Measurements from ENCODE around the gene ZBTB21. TPM values are rescaled to one million over a fixed set of nuclear protein-coding genes. Genes with fewer than 3 reads are reported as not detected.

Gene ZBTB21
- total RNA-seq: 5.5 TPM
- long read RNA-seq, partial matches to known transcripts: 0 of 4 reads
- long read RNA-seq, other reads (novel, unspliced or antisense): 4 of 4 reads

DNA sequence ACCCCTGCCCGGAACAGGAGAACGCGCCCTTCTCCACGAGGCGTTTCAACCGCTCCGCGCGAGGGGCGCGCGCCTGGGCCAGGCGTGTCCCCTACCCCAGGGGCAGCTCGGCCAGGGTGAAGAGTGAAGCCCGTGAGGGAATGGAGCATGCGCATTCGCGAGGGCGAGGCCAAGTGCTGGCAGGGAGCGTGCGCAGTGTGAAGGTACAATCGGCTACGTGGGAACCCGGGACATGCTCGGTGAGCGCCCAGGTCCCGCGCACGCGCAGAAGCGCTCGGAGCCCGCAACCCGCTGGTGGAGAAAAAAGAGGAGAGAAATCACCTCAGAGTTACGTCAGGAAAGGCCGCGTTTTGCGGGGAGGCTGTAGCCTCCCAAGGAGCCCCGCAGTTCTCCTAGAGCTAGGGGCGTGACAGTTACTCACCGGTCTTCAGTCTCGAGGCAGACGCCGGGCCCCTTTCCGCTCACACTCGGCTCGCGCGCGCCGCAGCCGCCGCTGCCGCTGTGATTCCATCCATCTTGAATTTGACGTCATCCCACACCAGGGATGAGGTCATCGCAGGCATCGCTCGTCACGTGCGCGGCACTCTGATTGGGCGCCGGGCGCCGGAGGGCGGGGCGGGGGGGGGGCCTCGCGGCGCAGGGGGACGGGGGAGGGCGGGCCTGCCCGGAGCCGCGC, at the start of gene ZBTB21:
TSS of gene ZBTB21 (minus strand) at position 530 of the 676 bp plus-strand sequence. CDS start 16,265 bp downstream, outside the sequence.
- ATAC-seq (ENCODE audit: poor library complexity) (peak; percentile 97), DNase-seq (peak; percentile 99)
- intact Hi-C loops (cut with DNase I): loop anchor here (10.0 kb wide), 1 partner anchor 85 kb away; no protein-coding TSS in a partner anchor

DNA sequence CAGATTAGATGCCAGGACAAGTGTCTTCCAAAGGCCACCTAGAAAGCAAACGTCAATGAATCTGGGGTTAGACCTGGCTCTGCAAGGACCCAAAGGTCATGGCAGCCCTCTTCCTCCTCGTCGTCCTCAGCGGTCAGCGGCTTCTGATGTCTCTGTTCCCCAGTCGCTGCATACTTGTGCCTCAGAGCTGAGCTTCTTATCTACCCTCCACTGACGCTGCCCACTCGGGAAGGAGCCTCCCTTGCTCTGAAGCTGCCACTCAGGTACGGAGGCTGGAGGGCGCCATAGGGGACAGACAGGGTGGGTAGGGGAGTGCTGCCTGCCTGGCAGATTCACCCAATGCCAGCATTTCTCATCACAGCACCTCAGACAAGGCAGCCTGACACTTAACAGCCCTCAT, 49.6 kb upstream of the ZBTB21 start:
- no peak for DNase-seq
- no peak for ATAC-seq (ENCODE audit: poor library complexity)
- intact Hi-C loops (cut with DNase I): no loop called here

DNA sequence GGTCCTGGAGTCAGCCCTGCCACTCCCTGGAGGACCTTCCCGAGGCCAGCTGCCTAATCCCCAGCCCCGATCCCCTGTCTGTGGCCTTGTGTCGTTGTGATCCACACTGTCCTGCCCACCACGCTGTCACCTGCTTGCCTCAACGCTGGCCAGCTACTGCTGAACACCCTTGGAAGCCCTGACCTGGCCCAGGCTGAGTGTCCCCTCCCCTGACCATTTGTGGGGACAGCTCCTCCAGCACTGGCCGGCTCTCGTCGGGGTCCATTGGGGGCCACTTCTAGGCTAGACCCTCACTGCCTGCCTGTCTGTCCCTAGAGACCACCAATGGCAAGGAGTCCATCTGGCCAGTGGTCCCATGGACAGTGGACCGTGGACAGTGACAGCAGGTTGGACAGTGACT, 49.0 kb upstream of the ZBTB21 start:
- ATAC-seq (ENCODE audit: poor library complexity): no peak
- intact Hi-C loops (cut with DNase I): no loop called here
- DNase-seq: peak; percentile 23

DNA sequence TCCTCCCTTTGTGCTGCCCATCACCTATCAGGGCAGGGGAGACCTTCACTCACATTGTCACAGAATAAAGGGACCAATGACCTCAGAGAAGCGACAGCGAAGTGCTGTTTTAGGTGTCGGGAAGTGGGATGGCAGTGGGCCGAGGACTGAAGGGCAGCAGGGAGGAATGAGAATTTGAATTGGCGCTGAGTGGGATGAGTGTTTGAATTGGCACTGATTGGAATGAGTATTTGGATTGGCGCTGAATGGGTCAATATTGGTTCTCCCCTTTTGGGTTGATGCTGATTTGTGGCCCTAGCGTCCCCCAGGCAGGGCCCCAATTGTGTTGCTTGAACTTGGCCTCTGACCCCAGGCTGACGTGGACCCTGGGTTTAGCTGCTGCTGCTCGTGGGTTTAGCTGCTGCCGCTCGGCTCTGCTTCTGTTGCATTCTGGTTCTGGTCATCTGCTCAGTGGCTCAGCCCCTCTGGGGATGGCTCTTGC, 48.5 kb upstream of the ZBTB21 start:
- DNase-seq: peak; percentile 26
- ATAC-seq (ENCODE audit: poor library complexity): no peak
- intact Hi-C loops (cut with DNase I): no loop called here

DNA sequence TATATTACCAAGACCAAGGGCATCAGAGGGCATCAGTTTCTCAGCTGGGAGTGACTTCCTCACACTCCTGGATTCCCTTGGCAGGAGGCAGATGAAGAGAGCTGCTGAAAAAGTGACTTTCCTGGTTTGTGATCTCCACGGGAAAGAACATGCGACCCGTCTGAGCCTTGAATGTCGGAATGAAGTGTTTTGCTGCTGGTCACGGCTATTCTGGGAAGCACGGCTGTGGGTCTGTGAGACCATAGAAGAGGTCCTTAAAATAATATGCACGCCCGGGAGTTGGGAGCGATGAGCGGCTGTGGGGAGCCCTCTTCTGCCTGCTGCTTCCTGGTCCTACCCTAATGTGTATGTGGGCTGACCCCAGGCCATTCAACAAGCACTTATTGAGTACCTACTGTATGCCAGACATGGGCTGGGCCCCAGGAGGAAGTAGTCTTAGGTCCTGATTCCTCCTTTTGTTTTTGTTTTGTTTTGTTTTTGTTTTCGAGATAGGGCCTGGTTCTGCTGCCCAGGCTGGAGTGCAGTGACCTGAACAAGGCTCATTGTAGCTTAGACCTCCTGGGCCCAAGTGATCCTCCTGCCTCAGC, 47.8 kb upstream of the ZBTB21 start:
- ATAC-seq (ENCODE audit: poor library complexity) (no peak), DNase-seq (no peak)
- intact Hi-C loops (cut with DNase I): no loop called here

DNA sequence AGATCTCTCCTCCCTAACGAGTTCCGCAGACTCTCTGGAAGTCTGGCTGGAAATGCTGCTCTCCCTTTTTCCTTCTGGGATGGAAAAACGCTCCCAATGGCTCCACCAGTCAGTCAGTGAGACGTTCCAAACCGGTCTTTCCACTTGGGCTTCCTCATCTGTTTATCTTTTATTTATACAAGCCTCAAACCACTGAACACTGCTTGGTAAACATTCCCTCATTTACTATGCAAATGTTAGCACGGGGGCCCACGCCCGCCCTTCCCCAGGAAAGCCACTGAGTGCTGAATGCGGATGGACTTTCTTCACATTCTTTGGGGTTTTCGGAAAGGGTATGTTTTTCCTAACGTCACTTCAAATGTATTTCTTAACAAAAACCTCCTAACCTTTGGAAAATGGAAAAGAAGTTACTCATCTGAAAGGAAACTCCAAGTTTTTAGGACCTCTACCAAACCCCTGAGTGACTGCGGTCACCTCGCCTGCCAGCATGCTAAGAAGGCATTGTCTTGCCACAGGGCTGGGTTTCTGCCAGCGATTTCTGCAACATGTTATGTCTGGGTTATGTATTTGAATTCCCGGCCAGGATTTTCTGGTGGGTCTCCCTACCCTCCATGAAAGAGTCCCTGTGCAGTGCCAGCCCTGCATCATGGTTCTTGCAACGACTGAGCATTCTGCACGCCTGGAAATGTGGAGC, 47.0 kb upstream of the ZBTB21 start:
- ATAC-seq (ENCODE audit: poor library complexity) (peak; percentile 36), DNase-seq (peak; percentile 30)
- intact Hi-C loops (cut with DNase I): no loop called here

DNA sequence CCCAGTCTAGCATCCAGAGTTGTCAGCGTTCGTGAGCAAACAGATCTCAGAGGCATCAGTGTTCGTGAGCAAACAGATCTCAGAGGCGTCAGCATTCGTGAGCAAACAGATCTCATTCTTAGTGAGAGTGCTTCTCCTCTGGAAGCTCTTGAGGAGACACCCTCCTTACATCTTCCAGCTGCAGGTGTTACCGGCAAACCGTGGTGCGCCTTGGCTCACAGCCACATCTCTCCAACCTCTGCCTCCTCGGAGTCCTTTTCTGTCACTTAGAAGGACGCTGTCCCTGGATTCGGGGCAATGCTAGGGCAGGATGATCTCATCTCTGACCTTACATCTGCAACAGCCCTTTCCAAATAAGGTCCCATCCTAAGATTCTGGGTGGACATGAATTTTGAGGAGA, 46.3 kb upstream of the ZBTB21 start:
- DNase-seq (peak; percentile 31), ATAC-seq (ENCODE audit: poor library complexity) (no peak)
- intact Hi-C loops (cut with DNase I): no loop called here

DNA sequence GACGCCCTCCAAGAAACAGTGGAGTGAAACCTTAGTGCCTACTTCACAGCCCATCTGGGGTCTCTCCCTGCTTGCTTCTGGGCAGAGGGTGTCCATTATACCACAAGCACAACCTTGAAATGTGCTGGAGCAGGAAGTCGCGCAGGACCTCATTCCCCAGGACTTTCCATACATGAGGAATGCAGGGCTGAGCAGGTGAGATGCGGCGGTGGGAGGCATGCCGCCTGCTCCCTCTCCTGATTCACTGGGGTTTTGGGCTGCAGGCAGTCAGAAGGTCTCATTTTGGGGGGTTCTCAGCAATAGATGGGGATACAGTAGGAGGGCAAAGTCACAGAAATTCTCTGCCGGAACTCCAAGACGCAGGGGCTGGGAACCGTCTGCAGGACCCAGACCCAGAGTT, 45.3 kb upstream of the ZBTB21 start:
- ATAC-seq (ENCODE audit: poor library complexity) (no peak), DNase-seq (no peak)
- intact Hi-C loops (cut with DNase I): no loop called here

DNA sequence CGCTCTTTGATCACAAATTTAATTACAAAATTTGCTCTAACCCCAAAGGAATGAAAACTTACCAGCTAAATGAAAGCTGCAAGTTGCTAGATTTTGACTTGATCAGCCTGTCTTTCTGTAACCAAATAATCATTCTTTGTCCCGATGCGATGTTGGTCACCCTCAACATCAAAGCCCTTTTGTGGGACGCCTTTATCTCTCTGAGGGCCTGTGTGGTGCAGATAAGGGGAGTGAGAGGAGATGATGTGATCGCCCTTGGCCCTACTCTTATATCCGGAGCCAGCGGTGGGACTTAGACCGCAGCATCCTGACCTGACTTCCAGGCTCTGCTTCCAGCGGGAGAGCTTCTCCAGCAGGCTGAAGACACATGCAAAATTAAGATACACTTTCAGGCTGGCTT, 41.6 kb upstream of the ZBTB21 start:
- ATAC-seq (ENCODE audit: poor library complexity) (no peak), DNase-seq (no peak)
- intact Hi-C loops (cut with DNase I): no loop called here

DNA sequence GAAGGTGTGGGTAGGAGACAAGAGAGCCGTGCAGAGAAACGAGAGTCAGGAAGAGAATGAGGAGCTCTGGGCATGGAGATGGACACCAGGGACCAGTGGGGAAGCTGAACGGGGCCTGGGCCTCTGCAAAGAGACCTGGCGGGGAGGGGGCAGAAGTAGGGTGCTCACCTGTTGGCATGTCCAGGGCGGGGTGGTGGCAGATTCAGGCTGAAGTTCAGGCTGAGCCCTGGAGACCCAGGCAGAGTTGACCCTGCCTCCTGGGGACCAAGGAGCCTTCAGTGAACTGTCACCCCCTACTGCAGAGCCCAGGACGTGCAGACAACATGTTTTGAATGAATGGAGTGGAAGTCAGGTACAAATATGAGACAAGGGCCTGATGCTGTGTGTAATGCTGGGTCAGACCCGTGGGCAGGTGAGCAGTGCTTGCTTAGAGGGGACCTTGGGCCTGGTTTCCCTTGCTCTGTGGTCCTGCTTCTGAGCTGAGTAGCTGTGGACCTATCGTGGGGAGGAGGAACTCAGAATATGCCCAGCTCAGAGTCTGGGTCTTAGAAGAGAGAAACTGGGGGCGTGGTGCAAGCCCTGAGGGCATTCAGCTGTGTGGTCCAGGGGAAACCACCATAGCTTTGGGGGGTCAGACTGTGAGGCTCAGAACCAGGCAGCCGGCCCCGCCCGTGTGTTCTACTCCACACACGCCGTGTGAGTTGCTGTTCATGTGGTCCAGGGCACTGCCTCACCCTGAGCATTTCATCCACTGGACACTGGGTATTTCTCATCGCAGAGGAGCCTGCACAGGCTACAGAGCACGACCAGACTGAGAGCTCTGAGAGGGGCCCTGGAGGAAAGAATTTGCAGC, 39.6 kb upstream of the ZBTB21 start:
- intact Hi-C loops (cut with DNase I): no loop called here
- peak; percentile 35 for DNase-seq
- no peak for ATAC-seq (ENCODE audit: poor library complexity)

DNA sequence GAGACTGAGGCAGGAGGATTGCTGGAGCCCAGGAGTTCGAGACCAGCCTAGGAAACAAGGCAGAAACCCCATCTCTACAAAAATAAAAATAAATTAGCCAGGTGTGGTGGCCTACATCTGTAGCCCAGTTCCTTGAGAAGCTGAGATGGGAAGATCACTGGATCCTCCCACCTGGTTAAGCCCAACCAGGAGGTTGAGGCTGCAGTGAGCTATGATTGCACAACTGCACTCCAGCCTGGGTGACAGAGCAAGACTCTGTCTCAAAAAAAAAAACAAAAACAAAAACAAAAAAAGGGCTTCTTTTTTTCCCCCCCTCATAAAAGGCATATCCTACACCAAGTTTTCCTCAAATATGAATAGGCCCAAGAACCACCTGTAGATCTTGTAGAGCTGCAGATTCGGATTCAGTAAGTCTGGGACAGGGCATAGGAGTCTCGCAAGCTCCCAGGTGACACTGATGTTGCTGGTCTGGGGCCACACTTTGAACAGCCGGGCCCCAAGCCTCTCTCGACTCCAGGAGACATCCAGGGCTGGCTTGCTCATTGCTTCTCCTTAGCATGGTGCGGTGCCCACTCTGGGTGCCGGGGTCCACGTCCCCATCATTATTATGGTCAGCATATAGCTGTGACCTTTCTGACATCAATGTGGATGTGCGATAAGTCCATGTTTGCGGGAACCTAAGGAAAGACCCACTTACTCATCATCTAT, 38.9 kb upstream of the ZBTB21 start:
- ATAC-seq (ENCODE audit: poor library complexity) (no peak), DNase-seq (no peak)
- intact Hi-C loops (cut with DNase I): no loop called here

DNA sequence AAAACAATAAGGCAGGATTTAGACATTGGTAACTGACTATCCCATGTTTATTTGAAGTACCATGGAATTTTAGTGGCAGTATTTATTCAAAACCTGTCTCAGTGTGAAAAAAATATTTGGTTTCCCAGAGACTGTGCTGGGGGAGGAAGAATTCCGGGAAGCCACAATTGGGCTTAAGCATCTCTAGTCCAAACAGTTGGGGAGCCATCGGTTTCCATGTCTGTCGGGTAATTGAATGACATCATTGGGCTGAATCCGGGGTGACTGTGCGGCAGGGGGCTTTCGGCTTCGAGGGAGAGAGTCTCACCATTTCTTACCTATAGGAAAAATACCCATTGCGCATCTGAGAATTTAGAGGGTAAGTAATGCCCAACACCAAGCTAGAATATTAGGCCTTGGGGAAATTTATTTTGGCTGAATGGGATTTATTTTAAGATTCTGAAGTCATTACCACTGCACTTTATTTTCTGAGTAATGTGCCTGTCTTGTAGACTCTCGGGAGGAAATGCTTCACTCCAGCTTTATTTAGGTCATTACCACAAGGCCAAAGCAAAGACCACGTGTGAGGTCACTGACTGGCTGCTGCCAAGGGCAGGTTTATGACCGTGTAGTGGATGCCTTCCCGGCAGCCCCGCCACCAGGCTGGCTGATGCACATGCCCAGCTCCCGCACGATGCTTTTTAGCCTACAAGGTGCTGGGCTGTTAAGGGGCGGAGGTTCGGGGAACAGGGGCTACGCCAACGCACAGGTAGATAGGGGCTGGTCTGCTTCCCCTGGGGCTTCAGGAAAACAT, 37.9 kb upstream of the ZBTB21 start:
- intact Hi-C loops (cut with DNase I): no loop called here
- peak; percentile 47 for DNase-seq
- ATAC-seq (ENCODE audit: poor library complexity): peak; percentile 64

DNA sequence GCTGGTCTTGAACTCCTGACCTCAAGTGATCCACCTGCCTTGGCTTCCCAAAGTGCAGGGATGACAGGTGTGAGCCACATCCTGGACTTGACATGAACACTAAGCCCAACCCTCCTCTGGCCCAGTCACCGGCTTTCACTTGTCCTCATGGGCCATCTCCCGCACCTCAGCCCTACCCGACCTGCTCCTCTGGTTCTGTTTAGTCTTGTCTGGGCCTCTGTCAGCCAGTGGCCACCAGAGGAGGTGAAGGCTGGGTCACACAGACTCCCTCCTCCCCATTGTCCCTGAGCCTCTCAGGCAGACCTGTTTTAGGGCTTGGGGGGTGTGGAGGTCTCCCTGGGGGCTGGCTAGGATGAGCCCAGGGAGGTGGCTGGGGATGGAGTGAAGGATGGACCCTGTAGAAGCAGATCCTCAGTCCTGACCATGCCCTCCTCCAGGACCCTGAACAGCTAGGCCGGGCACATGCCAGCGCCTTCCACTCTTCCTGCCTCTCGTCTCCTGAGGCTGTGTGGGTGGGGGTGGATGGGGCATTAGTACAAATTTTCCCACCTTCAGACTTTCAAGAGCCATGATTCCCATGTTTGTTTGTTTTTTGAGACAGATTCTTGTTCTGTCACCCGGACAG, 34.8 kb upstream of the ZBTB21 start:
- no peak for ATAC-seq (ENCODE audit: poor library complexity)
- intact Hi-C loops (cut with DNase I): no loop called here
- DNase-seq: no peak

DNA sequence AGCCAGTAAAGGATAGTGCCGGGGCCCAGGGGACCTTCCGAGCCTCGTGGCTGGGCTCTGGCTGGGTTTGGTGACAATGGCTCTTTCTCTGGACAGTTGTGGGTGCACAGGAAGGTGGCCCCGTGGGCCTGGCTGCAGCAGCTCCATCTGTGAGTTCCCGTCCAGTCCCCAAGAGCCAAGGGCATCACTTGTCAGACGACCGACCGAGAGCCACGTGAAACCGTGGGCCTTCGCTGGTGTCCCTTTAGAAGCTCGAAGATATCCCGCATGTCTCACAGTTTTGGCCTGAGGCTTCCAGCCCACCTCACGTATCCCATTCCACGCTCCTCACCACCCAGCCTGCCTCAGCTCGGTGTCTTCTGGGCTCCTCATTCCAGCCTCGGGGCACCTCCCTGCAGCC, 33.8 kb upstream of the ZBTB21 start:
- intact Hi-C loops (cut with DNase I): no loop called here
- no peak for ATAC-seq (ENCODE audit: poor library complexity)
- no peak for DNase-seq

DNA sequence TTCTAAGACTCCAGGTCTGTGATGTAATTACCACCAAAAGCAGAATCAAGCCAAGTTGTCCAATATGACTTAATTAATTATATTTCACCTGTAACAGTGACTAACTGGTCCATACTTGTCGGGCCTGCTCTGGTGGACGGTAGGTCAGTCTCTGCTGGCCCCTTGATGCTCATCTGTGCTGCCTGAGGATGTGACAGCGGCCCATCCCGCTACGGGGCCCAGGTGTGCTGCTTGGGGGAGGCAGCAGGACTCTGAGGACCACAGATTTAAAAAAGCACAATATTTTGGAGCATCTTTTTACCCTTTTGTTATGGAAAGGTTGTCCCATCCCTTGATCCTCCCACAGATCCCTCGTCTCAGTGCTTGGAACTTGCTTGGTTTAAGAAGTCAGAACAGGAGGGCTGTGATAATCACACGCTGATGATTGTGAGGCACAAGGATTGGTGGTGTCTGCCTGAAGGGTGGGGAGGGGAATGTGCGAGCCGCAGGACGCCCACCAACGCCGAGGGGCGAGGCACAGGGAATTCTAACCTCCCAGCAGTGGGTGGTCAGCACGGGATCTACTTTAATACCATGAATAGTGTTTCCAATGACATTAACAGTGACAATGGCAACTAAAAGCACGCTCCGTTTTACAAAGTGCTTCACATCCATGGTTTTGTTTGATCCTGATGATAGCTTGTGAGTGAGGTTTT, 33.2 kb upstream of the ZBTB21 start:
- ATAC-seq (ENCODE audit: poor library complexity): no peak
- DNase-seq: no peak
- intact Hi-C loops (cut with DNase I): no loop called here

DNA sequence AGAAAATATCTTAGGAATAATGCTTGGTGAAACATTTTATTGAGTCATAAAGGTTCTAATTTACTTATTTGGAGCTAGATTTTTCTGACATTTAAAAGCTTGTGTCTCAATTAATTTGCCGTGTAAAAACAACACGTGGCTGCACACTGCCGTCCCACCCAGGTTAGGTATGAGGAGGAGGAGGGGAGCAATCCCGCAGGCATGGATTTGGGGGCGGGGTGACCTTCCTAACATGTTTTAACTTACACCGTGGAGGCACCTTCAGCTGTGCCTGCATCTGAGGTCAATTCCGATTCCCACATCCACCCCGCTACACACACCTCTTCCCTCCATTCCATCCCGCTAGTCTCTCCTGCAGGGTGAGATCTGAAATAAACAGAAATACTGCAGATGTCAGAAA, 32.5 kb upstream of the ZBTB21 start:
- DNase-seq (no peak), ATAC-seq (ENCODE audit: poor library complexity) (no peak)
- intact Hi-C loops (cut with DNase I): no loop called here

DNA sequence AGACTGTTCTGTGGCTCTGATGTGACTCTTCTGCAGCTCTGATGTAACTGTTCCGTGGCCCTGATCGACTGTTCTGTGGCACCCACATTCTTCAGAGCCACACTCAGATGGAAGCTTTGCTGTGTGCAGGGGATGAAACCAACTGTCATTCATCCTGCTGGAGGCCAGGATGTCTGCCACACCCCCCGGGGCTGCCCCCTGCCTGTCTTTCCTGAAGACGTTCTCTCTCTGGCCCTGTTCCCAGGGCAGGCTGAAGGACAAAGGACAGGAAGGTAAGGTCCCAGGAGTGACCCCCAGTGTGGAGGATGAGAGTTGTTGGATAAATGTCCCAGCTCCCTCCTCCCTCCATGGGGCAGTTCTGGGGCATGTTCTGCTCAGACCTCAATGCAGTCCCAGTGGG, 31.6 kb upstream of the ZBTB21 start:
- intact Hi-C loops (cut with DNase I): no loop called here
- ATAC-seq (ENCODE audit: poor library complexity) (no peak), DNase-seq (no peak)
